LoVo (cell line): ENCODE results near the gene AFF3.
"Not testable (repeated sequence)": the region's sequence is repeated elsewhere in the genome, so short reads cannot be mapped to it uniquely, and the experiment has no call there.

Experiments
- DNase-seq: peaks from one replicate; pipeline ENCODE4 v3.0.0-alpha.2; 2016; ENCODE audit warnings: low spot score

AFF3 gene

DNA sequence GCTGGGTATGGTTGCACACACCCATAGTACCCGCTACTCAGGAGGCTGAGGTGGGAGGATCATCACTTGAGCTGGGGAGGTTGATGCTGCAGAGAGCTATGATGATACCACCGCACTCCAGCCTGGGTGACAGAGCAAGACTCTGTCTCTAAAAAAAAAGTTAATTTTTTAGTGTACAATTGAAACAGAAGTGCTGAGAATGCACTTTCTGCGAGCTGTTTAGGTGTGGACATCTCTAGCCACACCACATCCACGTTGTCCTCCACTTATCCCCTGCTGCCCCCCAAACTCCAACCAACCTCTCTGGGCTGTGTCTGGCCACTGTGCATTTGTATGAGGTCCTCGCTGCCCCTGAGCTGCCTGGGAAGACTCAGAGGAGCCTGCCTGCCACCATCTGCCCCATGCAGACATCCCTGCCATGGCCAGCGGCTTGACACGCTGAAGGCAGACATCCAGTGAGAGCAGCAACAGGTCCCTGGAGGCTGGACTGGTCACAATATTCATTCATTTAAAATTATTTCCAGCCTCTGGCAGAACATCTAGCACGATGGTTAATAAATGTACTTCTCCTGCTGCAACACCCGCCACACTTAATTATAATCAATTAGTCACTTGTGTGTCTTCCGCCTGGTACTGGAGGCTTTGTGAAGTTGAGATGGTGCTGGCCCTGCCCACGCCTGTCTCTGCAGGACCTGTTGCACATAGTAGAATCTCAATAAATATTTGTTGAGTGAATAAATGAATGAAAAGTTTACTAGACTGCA, 3.7 kb upstream of the AFF3 start:
- DNase-seq: no peak

GRCh38 chr2:100143286-100143685, 896 bp upstream of the AFF3 start:
- DNase-seq: no peak

- no peak for DNase-seq
These were observed 484 bp downstream of the AFF3 start for GRCh38 chr2:100141906-100142305.

DNA sequence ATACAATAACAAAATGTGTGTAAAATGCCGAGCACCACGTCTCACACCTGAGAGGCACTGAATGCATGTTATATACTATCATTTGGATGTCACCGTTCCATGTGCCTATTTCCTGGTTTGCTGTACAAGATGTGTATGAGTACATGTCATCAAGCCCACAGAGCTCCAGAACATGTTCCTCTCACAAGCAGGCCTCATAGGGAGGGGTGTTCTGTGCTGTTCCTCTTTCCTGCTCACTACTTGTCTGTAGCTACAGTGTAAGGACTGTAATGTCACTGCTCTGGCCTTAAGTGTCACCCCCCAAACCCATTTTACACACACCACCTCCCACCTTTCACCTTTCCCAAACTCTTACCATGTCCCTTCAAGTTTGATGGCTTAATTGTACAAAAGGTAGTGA, 1.8 kb downstream of the AFF3 start:
- no peak for DNase-seq

DNA sequence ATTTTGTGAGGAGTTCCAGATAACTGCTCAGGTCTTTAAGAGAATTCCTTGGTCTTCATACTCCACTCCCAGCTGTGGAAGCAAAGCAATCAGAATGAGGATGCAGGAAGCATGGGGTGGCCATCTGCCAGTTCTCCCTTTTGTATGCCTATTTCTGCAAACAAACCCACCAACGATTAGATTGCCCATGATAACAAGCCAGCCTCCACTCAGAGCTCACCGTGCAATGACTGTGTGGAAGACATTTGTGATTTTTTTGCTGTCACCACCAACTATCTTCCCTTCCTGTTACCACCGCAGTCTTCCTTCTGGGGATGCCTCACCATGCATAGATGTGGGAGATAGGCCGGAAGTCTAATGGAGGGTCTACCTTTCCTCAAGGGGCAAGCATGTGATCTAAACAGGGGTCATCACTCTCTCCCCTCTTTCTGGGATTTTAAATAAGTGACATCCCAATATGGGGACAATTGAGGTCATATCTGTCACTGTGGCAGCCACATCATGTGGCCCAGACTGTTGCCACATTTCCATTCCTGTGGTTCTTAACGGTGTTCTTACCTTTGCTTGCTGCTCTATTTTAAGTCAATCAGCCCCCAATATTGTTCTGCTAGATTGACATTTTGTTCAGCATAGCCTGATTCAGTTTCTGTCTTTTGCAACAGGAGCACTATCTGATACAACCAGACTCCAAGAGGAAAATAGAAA, 4.4 kb downstream of the AFF3 start:
- DNase-seq: no peak

DNA sequence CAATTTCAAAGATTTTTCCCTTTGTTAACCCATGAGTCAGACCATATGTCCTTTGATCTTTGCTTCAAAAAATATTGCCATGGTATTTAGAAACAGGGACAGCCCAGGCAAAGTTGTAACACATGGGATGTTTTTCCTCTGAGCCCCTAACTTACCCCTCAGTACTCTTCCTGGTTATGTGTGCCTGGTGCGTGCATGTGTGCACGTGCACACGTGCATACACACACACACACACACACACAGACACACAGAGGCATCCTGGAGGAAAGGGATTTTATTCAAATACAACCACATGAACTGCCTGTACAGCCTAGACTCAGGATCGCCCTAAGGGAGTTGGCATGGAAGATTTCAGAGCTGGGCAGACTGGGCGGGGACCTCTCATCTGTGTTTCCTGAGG, 5.1 kb downstream of the AFF3 start:
- DNase-seq: no peak

GRCh38 chr2:100136310-100136709, 6.1 kb downstream of the AFF3 start:
- DNase-seq: no peak

DNA sequence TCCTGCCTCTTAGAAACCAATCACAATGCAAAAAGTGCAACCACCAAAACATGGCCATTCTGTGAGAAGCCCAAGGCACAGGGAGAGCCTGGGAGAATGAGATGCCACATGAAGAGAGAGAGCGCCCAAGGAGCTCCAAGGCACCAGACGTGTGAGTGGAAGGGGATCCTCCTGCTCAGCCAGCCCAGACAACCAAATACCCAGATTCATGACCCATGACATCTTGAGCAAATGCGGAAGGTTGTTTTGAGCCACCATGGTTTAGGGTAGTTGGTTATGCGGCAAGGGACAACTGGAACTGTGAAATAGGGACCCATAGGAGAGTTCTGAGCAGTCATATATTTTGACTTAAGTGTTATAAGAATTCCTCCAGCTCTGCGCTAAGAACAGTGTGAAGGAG, 7.0 kb downstream of the AFF3 start:
- DNase-seq: no peak

DNA sequence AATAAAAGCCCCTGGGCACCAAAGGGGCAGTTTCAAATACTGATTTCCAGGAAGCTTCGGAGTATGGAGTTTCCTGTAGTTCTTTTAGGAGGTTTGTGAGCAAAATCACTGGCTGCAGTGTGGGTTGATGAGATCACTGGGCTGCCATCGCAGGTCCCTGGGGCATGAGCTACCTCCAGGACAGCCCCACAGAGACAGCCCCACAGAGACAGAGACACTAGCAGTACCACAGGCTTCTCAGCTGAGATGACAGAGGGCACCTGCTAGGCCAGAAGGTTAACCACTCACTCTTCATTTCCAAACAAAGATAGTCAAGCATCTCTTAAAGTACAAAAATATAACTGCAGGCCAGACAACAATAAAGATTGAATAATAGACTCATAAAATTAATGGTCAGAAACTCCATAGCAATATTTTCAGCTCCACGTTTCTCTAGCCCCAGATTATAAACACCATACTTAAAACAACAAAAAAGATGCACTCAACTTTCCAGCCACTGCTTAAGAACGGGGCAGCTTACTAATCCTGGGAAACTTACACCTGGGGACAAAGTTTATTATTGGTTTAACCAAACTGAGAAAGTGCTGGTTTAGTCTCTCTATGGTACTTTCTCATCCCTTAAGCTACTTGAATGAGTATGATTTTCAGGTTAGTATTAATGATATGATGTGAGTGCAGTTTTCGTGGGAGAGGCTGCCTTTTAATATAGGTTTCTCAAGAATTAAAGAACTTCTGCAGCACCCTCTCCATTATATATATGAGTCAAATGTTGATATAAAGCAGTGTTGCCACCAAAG, 11.6 kb downstream of the AFF3 start:
- DNase-seq: no peak

- DNase-seq: no peak
These were observed 15.4 kb downstream of the AFF3 start for GRCh38 chr2:100126897-100127401.

DNA sequence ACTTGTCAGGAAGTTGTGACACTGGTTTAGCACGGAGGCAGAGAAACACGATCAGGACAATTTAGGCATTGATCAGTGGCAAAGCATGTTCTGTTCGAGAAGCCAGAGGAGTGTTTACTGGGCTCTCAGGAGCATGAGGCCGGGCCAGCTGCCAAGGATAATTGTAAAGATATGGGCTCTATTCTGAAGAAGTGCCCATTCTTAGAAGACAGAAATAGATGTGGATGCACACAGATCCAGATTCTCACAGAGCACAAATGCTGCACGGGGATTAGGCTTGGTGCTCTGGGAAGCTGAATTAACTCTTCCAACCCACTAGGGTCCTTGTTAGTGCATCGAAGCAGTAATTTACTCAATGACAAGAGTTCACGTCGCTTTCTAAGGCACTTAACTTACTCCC, 16.2 kb downstream of the AFF3 start:
- DNase-seq: no peak

DNA sequence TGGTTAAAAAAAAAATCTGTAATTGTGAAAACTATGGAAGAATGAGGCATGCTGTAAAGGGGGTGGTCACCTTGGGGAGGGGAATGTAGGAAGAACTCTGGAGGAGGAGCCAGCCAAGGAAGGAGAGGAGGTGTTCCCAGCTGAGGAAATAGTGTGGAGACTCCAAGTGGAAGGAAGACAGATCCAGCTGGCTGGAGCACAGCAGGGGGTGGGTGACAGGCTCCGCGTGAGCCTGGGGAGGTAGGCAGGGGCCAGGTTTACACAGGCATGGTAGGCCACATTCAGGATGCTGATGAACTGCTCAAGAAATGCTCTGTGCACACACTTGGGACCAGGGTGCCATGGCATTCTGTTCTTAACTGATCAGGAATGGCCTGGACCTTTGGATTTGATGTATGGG, 16.8 kb downstream of the AFF3 start:
- DNase-seq: no peak

DNA sequence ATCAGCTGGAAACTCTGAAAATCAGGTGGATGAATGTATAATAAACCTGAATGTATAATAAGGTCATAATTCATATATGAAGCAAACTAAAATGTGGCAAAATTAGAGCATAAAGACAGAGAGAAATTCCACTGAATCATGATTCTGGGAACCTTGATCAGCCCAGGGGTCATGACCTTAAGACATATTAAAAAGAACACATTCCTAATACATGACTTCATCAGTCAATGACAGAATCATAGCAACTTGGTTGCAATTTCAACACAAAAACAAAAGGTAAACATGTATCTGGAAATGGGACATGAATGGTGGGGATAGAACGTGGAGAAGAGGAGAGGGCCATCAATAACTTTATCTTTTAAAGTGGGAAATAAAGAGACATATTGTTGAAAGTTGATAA, 17.6 kb downstream of the AFF3 start:
- DNase-seq: no peak

- DNase-seq: no peak
These were observed 21.2 kb downstream of the AFF3 start for GRCh38 chr2:100121124-100121718.

GRCh38 chr2:100119235-100119634, 23.2 kb downstream of the AFF3 start:
- DNase-seq: no peak

DNA sequence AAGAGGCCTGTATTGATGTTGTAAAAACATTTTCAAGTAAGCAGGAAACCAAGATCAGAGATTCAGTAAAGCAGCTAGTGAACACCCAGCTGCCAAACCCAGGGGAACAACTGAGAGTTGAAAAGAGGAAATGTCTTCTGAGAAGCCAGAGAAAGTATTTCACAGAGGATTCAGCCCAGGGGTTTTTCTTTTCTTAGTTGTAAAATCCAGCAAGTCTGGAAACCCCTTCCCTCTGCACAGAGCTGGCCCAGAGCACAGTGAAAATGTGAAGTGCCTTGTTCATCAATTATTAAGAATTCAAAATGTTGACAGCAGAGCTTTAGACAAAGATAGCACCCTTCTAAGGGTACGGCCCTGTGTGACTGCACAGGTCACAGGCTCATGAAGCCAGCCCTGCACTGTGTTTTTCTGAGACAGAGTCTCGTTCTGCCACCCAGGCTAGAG, 28.4 kb downstream of the AFF3 start:
- no peak for DNase-seq

DNA sequence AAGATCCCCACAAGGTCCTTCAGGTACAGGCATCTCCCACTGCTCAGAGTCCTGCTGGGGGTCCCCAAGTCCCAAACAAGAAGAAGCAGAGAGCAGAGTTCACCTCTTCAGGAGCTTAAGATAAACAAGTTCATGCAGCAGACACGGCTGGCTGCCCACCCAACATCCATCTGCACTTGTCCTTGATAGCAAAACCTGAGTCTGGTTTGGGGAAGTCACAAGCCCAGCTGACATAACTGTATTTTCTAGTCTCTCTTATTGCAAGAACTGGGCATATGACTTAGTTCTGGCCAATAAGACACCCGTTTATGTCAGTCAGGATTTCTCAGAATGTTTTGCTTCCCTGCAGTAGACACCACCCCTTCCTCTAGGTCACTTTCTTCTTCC, 31.8 kb downstream of the AFF3 start:
- no peak for DNase-seq

GRCh38 chr2:100109986-100110613, 32.3 kb downstream of the AFF3 start:
- no peak for DNase-seq

DNA sequence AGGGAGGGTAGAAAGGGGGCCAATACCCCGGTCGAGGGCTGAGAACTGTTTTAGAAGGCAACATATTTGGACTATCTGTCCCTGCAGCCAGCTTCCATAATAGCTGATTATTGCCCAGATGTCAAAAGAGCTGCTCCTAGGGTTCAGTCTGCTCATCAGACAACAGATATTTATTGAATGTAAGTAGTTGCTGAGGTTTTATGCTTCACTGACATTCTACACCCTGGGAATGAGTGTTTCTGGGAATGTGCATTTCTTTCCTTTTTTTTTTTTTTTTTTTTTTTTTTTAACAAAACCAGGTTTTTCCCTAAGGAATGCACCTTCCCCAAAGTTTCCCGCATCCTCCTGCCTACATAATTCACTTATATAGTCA, 33.8 kb downstream of the AFF3 start:
- not testable (repeated sequence) for DNase-seq

GRCh38 chr2:100107906-100108647, 34.3 kb downstream of the AFF3 start:
- DNase-seq: no peak

DNA sequence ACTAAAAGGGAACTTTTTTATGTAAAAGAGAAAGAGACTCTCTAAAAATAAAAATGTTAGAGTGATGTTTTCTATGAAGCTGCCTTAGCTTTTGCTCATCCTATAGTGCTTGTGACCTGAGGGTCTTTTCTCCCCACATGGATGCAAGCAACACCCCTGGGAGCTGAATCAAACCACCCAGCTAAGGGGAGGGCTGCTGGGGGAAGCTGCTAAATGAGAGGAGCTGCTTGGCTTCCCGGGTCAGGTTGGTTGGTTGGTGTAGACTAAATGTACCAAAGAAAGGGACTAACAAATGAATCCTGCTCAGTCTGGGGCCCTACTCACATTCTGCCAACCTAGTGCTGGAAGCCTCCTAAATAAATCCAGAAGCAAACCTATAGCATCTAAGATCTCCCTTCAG, 35.0 kb downstream of the AFF3 start:
- DNase-seq: no peak
